IMR-90 (cell line): ENCODE measurements around the gene GRAMD1A. TPM values are rescaled to one million over a fixed set of nuclear protein-coding genes. Genes with fewer than 3 reads are reported as not detected.
A peak's percentile ranks its signal among the peaks of the same experiment; 100 is the strongest.

Experiments
- ATAC-seq: fragments of 200-7000 bp; cut with Tn5 transposase; 2 replicates; pipeline ENCODE4 v1.9.1; 2020; ENCODE audit warnings: low read depth, mild to moderate bottlenecking, moderate library complexity
- BruUV-seq: library from RNA; stranded (reverse); fragments of 400-500 nt; replicated peaks from 2 replicates; lab custom pipeline; 2021; lab: Mats Ljungman, UMichigan
- CTCF ChIA-PET: fragments of 300-600 bp; formaldehyde crosslinking; extraction: SDS; loops from one replicate; lab custom pipeline; 2021; ENCODE audit warnings: antibody characterized with exemption; lab: Yijun Ruan, JAX
- POLR2A ChIA-PET: fragments of 300-600 bp; sonication (Branson Sonifier 250); formaldehyde crosslinking; loops from one replicate; lab custom pipeline; 2022; ENCODE audit warnings: antibody characterized with exemption; ENCODE audit not compliant: unreplicated experiment; lab: Charles Lee
- DNase-seq: peaks from one replicate; pipeline ENCODE4 v3.0.0; 2013
- H2AFZ ChIP-seq: replicated peaks from 2 replicates; pipeline ENCODE3; 2013; ENCODE audit warnings: low read length, mild to moderate bottlenecking; ENCODE audit not compliant: poor library complexity
- H2AK5ac ChIP-seq: 2 replicates; pipeline ENCODE4 v1.6.1; 2013; ENCODE audit warnings: low read depth, low read length, inconsistent platforms
- H2AK9ac ChIP-seq: replicated peaks from 2 replicates; pipeline ENCODE3; 2013; ENCODE audit warnings: mild to moderate bottlenecking, low read depth, low read length, moderate library complexity; ENCODE audit not compliant: poor library complexity
- H2BK120ac ChIP-seq: 2 replicates; pipeline ENCODE4 v1.6.1; 2013; ENCODE audit warnings: low read depth, low read length, inconsistent platforms
- H2BK15ac ChIP-seq: 3 replicates; pipeline ENCODE4 v1.6.1; 2013; ENCODE audit warnings: low read depth, low read length, inconsistent platforms
- H2BK20ac ChIP-seq: 2 replicates; pipeline ENCODE4 v1.6.1; 2013; ENCODE audit warnings: low read depth, mild to moderate bottlenecking, inconsistent platforms, low read length, moderate library complexity
- H2BK5ac ChIP-seq: 2 replicates; pipeline ENCODE4 v1.6.1; 2013; ENCODE audit warnings: mild to moderate bottlenecking, low read depth, low read length, inconsistent platforms; ENCODE audit not compliant: poor library complexity, severe bottlenecking
- H3K14ac ChIP-seq: replicated peaks from 2 replicates; pipeline ENCODE4 v1.6.1; 2013; ENCODE audit warnings: low read depth, low read length, inconsistent platforms
- H3K18ac ChIP-seq: 2 replicates; pipeline ENCODE4 v1.6.1; 2013; ENCODE audit warnings: low read depth, low read length, control low read depth
- H3K23ac ChIP-seq: 2 replicates; pipeline ENCODE4 v1.6.1; 2013; ENCODE audit warnings: low read depth, low read length, inconsistent platforms
- H3K27ac ChIP-seq: 2 replicates; pipeline ENCODE4 v1.5.1; 2013; ENCODE audit warnings: mild to moderate bottlenecking, control low read depth, low read length; ENCODE audit not compliant: insufficient read depth
- H3K27me3 ChIP-seq: 2 replicates; pipeline ENCODE4 v1.6.1; 2013; ENCODE audit warnings: low read length; ENCODE audit not compliant: control insufficient read depth, insufficient read depth
- H3K36me3 ChIP-seq: 2 replicates; pipeline ENCODE4 v1.6.1; 2013; ENCODE audit warnings: low read length, mixed read lengths; ENCODE audit not compliant: control insufficient read depth, insufficient read depth
- H3K4ac ChIP-seq: 2 replicates; pipeline ENCODE4 v1.6.1; 2013; ENCODE audit warnings: low read depth, low read length, inconsistent platforms
- H3K4me1 ChIP-seq: 2 replicates; pipeline ENCODE4 v1.6.1; 2013; ENCODE audit warnings: low read length, mixed read lengths; ENCODE audit not compliant: control insufficient read depth, insufficient read depth
- H3K4me2 ChIP-seq: 2 replicates; pipeline ENCODE4 v1.6.1; 2013; ENCODE audit warnings: low read depth, mild to moderate bottlenecking, control low read depth, low read length, moderate library complexity
- H3K4me3 ChIP-seq: 2 replicates; pipeline ENCODE4 v1.5.1; 2013; ENCODE audit warnings: low read depth, mild to moderate bottlenecking, control low read depth, low read length, moderate library complexity; ENCODE audit not compliant: insufficient read depth
- H3K56ac ChIP-seq: 2 replicates; pipeline ENCODE4 v1.6.1; 2013; ENCODE audit warnings: low read length, inconsistent platforms; ENCODE audit not compliant: insufficient read depth; ENCODE audit errors: extremely low read depth
- H3K79me1 ChIP-seq, 2 experiments: 2 replicates each; pipeline ENCODE4 v1.6.1; 2013; ENCODE audit warnings: low read length in 2 of 2, inconsistent platforms in 1 of 2, low read depth in 1 of 2
- H3K9ac ChIP-seq: 2 replicates; pipeline ENCODE4 v1.6.1; 2013; ENCODE audit warnings: low read depth, low read length, control low read depth
- H3K9me1 ChIP-seq: 2 replicates; pipeline ENCODE4 v1.6.1; 2013; ENCODE audit warnings: low read length, inconsistent platforms; ENCODE audit not compliant: insufficient read depth
- H3K9me3 ChIP-seq: 2 replicates; pipeline ENCODE4 v1.6.1; 2013; ENCODE audit warnings: low read length; ENCODE audit not compliant: control insufficient read depth, insufficient read depth
- H4K20me1 ChIP-seq: 2 replicates; pipeline ENCODE4 v1.6.1; 2013; ENCODE audit warnings: low read length, inconsistent platforms; ENCODE audit not compliant: insufficient read depth
- H4K5ac ChIP-seq: 2 replicates; pipeline ENCODE4 v1.6.1; 2013; ENCODE audit warnings: mild to moderate bottlenecking, low read depth, low read length, control low read depth
- H4K8ac ChIP-seq, 2 experiments: 2 replicates each; pipeline ENCODE4 v1.6.1; 2013; ENCODE audit warnings: low read depth in 2 of 2, low read length in 2 of 2, control low read depth in 1 of 2, inconsistent platforms in 1 of 2
- H4K91ac ChIP-seq: 2 replicates; pipeline ENCODE4 v1.6.1; 2013; ENCODE audit warnings: low read depth, low read length, inconsistent platforms; ENCODE audit not compliant: insufficient read depth
- BHLHE40 ChIP-seq: fragments of 150-350 bp; IDR thresholded peaks from 2 replicates; pipeline ENCODE4 v1.6.1; 2016; ENCODE audit warnings: mild to moderate bottlenecking, low read depth, low read length
- CEBPB ChIP-seq: IDR thresholded peaks from 2 replicates; pipeline ENCODE4 v1.6.1; 2012; ENCODE audit warnings: low read depth, low read length, improper control_type of control experiment
- CHD1 ChIP-seq: IDR thresholded peaks from 2 replicates; pipeline ENCODE4 v1.6.1; 2012; ENCODE audit warnings: low read depth, low read length, improper control_type of control experiment
- ELK1 ChIP-seq: fragments of 150-350 bp; IDR thresholded peaks from 2 replicates; pipeline ENCODE4 v1.6.1; 2016; ENCODE audit warnings: low read depth, mild to moderate bottlenecking, low read length, moderate library complexity, borderline replicate concordance
- MAFK ChIP-seq: IDR thresholded peaks from 2 replicates; pipeline ENCODE4 v1.6.1; 2012; ENCODE audit warnings: low read depth, low read length, improper control_type of control experiment
- MAZ ChIP-seq: IDR thresholded peaks from 2 replicates; pipeline ENCODE4 v1.6.1; 2012; ENCODE audit warnings: low read depth, mild to moderate bottlenecking, low read length, improper control_type of control experiment, moderate library complexity, borderline replicate concordance
- NFE2L2 ChIP-seq: fragments of 150-350 bp; IDR thresholded peaks from 2 replicates; pipeline ENCODE4 v1.6.1; 2016; ENCODE audit warnings: low read depth, mild to moderate bottlenecking, low read length
- RCOR1 ChIP-seq: IDR thresholded peaks from 2 replicates; pipeline ENCODE4 v1.6.1; 2012; ENCODE audit warnings: mild to moderate bottlenecking, low read length, improper control_type of control experiment; ENCODE audit not compliant: insufficient replicate concordance
- RFX5 ChIP-seq: IDR thresholded peaks from 2 replicates; pipeline ENCODE4 v1.8.0; 2012; ENCODE audit warnings: low read depth, mild to moderate bottlenecking, low read length, moderate library complexity
- SMC3 ChIP-seq: fragments of 150-350 bp; IDR thresholded peaks from 2 replicates; pipeline ENCODE4 v1.6.1; 2016; ENCODE audit warnings: low read depth, mild to moderate bottlenecking, antibody characterized with exemption, low read length, moderate library complexity
- WGBS, 2 experiments: methylation state at CpG; one replicate each; pipeline versions ENCODE4 v1.1.5 to v1.1.7; 2013; ENCODE audit warnings: missing lambda C conversion rate in 2 of 2; ENCODE audit not compliant: insufficient read length in 1 of 2; ENCODE audit errors: extremely low coverage in 2 of 2; 5-methylcytosine and 5-hydroxymethylcytosine counted together
- dilution Hi-C: fragments of 300-500 bp; cut with HindIII; formaldehyde crosslinking; loops from one replicate; pipeline ENCODE4 v1.14.3; 2018; ENCODE audit warnings: low sequenced_read_pairs; ENCODE audit not compliant: unreplicated experiment
- in situ Hi-C: fragments of 300-500 bp; cut with MboI; formaldehyde crosslinking; loops from 3 replicates; pipeline ENCODE4 v1.14.3; 2019; ENCODE audit warnings: low sequenced_read_pairs, inconsistent platforms, mixed read lengths
- intact Hi-C: fragments of 100-400 bp; cut with micrococcal nuclease; formaldehyde crosslinking; loops from 2 replicates; pipeline ENCODE4 v1.10.0; 2022
- polyA plus RNA-seq, 3 experiments: library from polyadenylated mRNA; depleted of rRNA; stranded (reverse); fragments of >200 nt; gene quantifications; 2 replicates each; pipeline ENCODE4 v1.2.3, GENCODE V29; 2012; ENCODE audit warnings: low replicate concordance in 1 of 3
- total RNA-seq: library from RNA; depleted of rRNA; stranded (reverse); fragments of >200 nt; gene quantifications from 2 replicates; pipeline ENCODE4 v1.2.3, GENCODE V29; 2012
- TF ChIP-seq, protein P1 (sequence below): conservative IDR thresholded peaks from 2 replicates; pipeline ENCODE4 v1.5.1; 2012; ENCODE audit warnings: mild to moderate bottlenecking, low read depth, low read length, improper control_type of control experiment

The GRAMD1A gene
- total and polyA plus RNA-seq, 2 of the 4 experiments (the other 2 are of a cell fraction): 11.1 to 63.0 TPM

DNA sequence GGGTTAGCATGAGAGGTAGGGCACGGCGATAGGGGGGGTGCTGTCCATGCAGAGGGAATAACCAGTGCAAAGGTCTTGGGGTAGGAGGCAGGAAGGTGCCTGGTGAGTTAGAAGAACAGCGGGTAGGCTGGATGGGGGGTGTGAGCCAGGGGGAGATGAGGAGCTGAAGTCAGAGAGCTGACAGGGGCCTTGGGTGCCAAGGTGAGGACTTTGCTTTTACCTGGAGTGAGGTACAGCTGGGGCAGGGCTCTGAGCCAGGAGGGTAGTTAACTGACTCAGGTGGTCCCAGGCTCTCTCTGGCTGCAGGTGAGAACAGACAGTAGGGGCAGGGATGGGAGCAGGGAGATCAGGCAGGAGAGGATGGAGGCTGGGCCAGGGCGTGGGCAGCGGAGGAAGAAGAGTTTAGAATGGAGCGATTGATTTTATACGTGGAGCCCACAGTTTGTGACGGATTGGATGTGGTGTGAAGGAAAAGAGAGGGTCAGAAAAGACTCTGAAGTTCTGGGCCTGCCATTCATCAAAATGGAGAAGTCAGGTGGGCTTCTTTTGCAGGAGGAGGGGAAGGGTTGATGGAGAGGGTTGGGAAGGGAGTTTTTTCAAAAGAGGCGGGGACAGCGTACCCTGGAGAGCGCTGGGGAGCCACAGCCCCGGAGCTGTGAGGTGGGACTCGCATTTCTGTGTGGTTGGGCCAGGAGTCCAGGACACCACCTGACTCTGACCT, 1.2 kb upstream of the GRAMD1A start:
- WGBS, 2 experiments: 60% methylated on average over 8 of the region's 13 CpGs; no CpG with 5 or more reads in 1 of the 2 experiments
- H3K36me3 ChIP-seq: peaks cover 9% of the 10 kb centered on the region
- peak overlapping the region; percentile 92 to 98; a peak in 3 of 4 replicates for H4K8ac ChIP-seq
- H2BK20ac ChIP-seq: no peak overlapping the region
- BruUV-seq: no TSS peak
- H3K27ac ChIP-seq: peak overlapping the region; percentile 97
- H4K20me1 ChIP-seq: peaks cover 26% of the 10 kb centered on the region
- H3K9me3 ChIP-seq: peaks cover 2% of the 10 kb centered on the region; the same call in 1 of the 2 replicates
- H3K9me1 ChIP-seq: peaks cover 11% of the 10 kb centered on the region
- peak overlapping the region; percentile 96 for H4K5ac ChIP-seq
- H3K4me1 ChIP-seq: peaks cover 14% of the 10 kb centered on the region
- H3K14ac ChIP-seq: peak overlapping the region; percentile 86
- peak overlapping the region; percentile 92; the same call in 1 of the 2 replicates for H3K18ac ChIP-seq
- intact Hi-C loops: no loop called here
- peaks cover 11 to 41% of the 10 kb centered on the region in 2 experiments for H3K79me1 ChIP-seq
- ATAC-seq (no peak), DNase-seq (no peak)
- no peaks in the 10 kb centered on the region for H3K27me3 ChIP-seq
- POLR2A ChIA-PET: no interaction called here
- peak overlapping the region; percentile 98 for H2AK9ac ChIP-seq
- peak overlapping the region; percentile 91 for H3K4ac ChIP-seq
- H3K4me2 ChIP-seq: peak overlapping the region; percentile 96
- H2BK5ac ChIP-seq: peak overlapping the region; percentile 95
- peak overlapping the region; percentile 96 for H3K4me3 ChIP-seq
- dilution Hi-C loops: no loop called here
- H2BK120ac ChIP-seq: no peak overlapping the region
- H3K56ac ChIP-seq: no peak overlapping the region
- TF ChIP-seq RFX5 (no peak), ELK1 (no peak), BHLHE40 (no peak), CEBPB (no peak), MAZ (no peak), MAFK (no peak), SMC3 (no peak), RCOR1 (no peak), CHD1 (no peak), NFE2L2 (no peak)
- TF ChIP-seq, protein P1, sequence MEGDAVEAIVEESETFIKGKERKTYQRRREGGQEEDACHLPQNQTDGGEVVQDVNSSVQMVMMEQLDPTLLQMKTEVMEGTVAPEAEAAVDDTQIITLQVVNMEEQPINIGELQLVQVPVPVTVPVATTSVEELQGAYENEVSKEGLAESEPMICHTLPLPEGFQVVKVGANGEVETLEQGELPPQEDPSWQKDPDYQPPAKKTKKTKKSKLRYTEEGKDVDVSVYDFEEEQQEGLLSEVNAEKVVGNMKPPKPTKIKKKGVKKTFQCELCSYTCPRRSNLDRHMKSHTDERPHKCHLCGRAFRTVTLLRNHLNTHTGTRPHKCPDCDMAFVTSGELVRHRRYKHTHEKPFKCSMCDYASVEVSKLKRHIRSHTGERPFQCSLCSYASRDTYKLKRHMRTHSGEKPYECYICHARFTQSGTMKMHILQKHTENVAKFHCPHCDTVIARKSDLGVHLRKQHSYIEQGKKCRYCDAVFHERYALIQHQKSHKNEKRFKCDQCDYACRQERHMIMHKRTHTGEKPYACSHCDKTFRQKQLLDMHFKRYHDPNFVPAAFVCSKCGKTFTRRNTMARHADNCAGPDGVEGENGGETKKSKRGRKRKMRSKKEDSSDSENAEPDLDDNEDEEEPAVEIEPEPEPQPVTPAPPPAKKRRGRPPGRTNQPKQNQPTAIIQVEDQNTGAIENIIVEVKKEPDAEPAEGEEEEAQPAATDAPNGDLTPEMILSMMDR: no peak
- H3K9ac ChIP-seq: peak overlapping the region; percentile 92
- peak overlapping the region; percentile 70 for H2AK5ac ChIP-seq
- in situ Hi-C loops: no loop called here
- CTCF ChIA-PET: interaction anchor here (1.0 kb wide), 1 partner anchor 45 kb away, joined by 3 read pairs; no protein-coding TSS in a partner anchor
- H3K23ac ChIP-seq: peak overlapping the region; percentile 93; the same call in 1 of the 2 replicates
- peak overlapping the region; percentile 95 for H2AFZ ChIP-seq
- H2BK15ac ChIP-seq: no peak overlapping the region
- H4K91ac ChIP-seq: peak overlapping the region; percentile 93
